Femur (tissue), 1 donor: ENCODE results near the gene OTX1.
"Not testable (repeated sequence)": the region's sequence is repeated elsewhere in the genome, so short reads cannot be mapped to it uniquely, and the experiment has no call there.

ENCODE experiments used
- DNase-seq: peaks from one replicate; pipeline ENCODE4 v3.0.0-alpha.2; 2017

Gene OTX1

DNA sequence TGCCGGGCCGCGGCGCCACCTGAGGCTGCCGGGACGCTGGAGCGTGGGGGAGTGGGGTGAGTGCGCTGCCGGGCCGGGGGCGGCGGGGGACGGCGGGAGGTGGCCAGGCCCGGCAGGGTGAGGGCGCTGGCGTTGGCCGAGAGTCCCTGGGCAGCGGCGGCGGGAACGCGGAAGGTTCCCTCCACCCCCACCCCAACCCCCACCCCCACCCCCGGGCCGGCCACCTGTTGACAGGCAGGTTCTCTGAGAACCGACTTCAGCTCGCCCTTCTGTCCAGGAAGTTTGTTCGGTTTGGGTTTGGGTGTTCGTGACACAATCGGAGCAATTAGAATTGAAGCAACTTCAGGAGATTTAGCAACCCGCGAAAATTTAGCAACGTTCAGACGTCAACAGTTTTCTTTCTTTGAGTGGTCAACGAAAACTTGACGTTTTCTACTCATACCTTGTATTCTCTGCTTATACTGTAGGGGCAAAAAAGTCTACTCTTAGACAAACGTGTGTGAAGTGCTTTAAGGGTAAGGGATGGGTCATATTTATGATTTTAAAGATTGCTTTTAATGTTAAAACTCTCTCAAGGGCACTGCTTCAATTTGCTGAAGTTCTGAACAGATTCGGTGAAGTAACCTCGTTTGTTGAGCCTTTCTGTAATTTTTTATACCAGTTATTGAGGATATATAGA, 9.3 kb downstream of the OTX1 start:
- DNase-seq: peak; percentile 26

DNA sequence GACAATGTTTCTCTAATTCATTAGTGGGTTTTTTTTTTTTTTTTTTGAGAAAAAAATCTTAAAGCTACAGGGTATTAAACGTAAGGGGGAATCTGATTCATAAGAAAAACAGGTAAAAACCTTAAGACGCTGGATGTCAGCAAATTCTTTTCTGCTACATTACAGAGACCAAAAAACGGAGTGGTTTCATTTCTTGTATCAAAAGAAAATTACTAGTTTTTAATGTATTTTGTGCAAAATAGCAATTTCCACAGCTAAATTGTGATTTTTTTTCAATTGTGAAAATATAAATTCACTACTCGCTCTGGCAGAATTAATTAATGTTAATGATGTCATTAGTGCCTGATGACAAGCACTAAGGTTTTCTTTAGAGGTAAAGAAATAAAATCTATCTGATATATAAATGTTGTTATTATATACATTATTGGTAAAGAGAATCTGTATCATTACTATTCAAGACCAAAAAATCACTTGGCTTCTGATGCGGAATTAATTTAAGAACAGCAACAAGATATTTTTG, 9.9 kb downstream of the OTX1 start:
- DNase-seq: no peak

DNA sequence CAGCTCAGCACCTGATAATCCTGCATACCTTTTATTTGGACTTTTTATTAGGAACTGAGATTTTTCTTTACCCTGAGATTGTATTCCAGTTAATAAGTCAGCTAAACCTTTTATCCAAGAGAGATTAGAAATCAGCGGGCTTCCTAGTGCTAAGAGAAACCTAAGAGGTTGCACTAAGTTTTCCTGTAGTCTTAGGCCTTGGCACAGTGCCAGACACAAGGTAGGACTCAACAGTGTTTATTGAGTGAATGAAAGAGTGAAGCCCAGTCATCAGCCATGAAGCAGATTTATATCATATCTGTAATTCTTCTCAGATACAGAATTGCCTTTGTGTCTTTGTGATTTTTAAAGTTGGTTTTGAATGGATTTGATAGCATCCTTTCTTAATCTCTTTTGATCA, 13.6 kb downstream of the OTX1 start:
- no peak for DNase-seq

DNA sequence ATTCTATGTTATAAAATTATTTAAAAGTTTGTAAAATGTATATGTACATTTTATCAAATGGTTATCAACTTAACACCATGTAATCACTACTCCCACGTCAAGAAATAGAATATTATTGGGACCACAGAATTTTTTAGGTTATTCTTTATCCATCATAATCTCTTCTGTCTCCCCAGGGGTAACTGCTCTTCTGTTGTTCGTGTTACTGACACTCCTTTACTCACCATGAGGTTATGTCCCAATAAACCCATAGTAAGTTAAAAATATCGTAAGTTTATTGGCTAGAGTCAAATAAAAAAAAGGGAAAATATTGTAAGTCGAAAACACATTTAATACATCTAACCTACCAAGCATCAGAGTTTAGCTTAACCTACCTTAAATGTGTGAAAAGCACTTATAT, 14.0 kb downstream of the OTX1 start:
- no peak for DNase-seq

DNA sequence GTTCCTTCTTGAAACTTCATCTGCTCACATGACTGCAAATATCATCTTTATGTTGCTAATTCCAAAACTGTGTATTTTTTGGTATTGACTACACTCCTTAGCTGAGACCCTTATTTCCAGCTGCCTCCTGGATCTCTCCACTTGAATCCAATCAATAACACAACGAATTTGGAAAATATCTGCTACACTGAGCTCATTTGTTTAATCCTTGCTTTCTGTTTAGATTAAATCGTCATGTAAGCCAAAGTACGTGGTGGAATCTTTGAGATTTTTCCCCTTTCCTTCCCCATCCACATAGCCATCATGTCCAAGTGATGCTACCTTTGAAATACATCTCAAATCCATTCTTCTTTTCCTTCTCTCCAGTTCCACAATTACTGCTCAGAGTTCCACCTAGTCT, 15.6 kb downstream of the OTX1 start:
- DNase-seq: no peak

DNA sequence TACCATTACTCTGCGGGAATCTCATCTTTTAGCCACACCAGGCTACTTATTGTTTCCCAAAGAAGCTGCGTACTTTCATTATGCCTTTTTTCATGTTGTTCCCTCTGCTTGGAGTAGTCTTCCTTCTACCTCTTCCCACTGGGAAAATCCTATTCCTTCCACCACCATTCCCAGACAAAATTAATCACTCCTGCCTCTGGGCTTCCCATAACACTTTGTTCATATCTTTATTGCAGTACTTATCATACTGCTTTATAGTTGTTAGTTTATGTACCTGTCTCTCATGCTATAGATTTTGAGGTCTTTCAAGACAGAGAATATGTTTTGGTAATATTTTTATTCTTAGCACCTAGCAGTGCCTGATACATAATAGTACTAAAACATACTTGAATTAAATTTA, 16.2 kb downstream of the OTX1 start:
- no peak for DNase-seq

DNA sequence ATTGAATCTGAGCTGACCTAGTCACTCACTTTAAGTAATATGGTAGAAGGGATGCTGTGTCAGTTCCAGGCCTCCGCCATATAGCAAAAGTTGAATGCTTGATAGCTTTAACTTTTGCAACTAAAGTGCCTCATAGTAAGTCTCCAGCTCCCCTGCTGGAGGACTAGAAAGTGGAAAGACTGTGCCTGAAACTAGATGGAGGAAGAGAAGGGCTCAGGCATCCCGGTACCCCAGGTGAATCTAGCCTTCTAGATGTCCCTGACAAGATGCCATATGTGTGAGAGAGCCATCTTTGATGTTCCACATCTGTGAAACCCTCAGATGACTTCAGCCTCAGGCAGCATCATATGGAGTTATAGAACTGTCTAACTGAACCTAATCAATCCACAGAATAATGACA, 21.0 kb downstream of the OTX1 start:
- no peak for DNase-seq

DNA sequence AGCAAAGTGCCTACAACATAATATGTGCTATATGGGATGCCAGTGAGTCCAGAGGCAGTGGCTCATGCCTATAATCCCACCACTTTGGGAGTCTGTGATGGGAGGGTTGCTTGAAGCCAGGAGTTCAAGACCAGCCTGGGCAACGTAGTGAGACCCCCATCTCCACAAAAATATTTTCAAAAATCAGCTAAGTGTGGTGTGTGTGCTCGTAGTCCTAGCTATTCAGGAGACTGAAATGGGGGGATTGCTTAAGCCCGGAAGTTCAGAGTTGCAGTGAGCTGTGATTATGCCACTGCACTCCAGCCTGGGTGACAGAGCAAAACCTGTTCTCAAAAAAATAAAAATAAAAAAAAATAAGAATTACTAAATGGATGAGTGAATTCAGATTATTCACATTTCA, 23.4 kb downstream of the OTX1 start:
- DNase-seq: no peak

DNA sequence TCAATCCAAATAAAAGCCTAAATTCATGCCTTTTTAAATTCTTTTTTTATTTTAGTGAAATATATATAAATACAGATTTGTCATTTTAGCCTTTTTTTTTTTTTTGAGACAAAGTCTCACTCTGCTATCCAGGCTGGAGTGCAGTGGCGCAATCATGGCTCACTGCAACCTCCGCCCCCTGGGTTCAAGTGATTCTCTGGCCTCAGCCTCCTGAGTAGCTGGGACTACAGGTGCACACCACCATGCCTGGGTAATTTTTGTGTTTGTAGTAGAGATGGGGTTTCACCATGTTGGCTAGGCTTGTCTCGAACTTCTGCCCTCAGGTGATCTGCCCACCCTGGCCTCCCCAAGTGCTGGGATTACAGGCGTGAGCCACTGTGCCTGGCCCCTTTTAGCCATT, 23.8 kb downstream of the OTX1 start:
- not testable (repeated sequence) for DNase-seq

DNA sequence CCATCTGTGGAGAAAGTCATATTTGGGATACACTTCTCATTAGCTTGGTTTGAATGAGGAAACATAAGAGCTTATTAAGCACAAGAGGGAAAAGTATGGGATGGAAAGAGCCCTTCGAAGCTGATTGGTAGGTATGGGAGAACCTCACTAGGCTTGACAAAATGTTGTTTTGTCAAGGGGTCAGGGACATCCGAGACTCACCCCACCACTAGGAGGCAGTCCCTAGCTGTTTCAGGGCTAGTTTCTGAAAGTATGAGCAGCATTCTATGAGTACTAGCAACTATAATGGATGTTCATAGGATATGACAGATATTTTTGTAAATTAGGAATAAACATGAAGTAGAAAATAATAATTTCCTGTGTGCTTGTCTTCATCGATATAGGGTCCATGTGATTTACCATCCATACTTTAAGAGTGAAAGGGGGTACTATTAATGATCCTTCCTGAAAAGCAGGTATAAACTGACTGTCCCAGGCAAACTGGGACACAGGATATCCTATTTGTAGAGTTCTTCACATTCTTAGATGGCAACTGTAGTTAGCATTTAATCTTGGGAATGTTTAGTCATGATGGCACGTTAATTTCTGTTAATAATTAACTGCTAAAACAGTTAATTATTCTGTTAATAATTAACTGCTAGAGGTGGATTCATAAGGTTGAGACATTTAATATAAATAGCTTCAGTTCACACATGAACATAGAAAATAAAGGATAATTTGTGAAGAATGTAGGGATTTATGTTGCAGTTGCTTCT, 28.4 kb downstream of the OTX1 start:
- DNase-seq: no peak

DNA sequence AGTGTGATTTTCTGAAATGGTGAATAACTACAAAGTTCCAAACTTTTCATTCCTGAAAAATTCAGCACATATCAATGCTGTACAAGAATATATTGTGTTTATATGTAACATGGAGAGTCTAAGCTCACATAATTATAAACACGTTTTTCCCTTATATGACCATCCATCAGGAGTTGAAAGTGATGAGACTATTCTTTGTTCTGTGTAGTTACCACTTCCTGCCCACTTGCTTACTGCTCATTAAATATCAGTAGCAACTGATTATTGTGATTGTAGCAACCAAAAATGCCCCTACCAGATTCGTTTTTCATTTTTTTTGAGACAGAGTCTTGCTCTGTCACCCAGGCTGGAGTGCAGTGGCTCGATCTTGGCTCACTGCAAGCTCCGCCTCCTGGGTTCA, 30.8 kb downstream of the OTX1 start:
- no peak for DNase-seq

DNA sequence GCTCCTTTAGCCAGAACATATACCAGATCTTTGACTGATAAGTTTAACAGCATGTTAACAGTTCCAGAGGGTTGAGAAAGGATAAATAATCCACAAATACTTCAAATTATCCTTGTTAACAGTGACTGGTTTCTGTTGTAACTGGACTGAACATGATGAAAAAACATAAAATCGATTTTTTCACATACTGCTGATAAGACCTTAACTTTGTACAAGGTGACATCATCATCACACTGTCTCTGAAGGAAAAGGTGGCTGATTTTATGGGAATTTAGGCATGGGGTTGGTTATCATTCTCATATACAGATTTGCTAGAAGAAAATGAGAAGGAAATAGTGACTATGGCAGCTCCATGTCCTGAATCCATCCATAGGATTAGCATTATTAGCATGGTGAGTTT, 36.1 kb downstream of the OTX1 start:
- no peak for DNase-seq

DNA sequence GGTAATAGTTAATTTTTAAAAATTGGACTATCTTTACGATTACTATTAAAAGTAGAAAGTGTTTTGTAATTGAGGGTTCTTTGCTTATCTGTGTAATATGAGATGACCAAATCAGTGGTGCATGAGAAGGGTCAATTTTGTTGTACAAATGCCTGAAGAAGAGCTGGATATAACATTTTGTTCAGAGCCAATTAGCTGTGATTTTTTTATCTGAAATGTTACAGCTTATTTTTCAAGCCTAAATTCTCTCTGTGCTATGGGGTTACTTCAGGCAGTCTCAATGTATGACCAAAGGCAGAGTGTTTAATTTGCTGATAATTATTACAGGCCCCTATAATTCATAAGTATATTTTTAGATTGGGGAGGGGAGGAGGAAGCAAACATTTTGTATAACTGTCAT, 41.8 kb downstream of the OTX1 start:
- no peak for DNase-seq

DNA sequence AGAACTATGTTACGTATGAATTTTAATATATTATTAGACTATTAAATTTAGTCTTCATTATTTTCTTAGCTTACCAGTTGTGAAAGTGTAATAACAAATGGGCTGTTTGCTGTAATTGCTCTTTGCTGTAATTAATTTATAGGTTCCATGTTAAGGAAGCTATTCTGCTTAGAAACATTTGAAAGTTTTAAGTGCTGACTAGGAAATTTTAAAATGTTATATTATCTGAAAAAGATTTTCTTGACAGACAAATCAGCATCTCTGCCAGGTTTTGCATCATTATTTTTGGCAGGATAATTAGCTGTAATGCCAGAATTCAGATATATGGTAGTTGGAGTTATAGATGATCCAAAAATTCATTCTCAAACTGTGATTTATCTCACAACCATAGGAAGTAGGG, 42.2 kb downstream of the OTX1 start:
- DNase-seq: no peak

DNA sequence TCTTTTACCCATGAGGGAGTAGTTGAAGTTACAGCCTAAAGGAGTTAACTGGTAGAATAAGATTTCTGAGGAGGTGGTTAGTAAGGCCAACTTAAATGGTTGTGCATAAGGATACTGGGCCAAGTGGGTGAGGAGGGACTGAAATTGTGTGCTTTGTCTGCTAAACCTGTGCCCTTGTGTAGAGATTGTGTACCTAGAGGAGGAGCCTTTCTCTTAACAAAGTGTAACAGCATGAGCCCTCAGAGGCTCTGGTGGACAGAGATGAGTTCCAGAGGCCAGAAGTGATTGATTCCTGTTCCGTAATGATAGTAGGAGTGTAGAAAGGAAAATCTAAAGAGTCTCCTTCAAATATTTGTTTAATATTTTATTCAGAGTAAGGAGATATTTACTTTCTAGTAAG, 42.9 kb downstream of the OTX1 start:
- DNase-seq: no peak

DNA sequence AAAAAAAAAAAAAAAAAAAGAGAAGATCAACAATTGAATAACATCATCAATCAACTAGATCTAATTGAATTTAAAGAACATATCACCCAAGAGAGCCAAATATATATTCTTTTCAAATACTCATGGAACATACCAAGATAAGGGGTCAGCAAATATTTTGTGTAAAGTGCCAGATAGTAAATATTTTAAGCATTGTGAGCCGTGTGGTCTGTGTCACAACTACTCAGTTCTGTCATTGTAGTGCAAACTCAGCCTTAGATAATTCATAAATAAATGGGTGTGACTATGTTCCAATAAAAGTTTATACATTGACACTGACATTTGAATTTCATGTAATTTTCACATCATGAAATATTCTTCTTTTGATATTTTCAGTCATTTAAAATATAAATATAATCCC, 45.9 kb downstream of the OTX1 start:
- DNase-seq: no peak

DNA sequence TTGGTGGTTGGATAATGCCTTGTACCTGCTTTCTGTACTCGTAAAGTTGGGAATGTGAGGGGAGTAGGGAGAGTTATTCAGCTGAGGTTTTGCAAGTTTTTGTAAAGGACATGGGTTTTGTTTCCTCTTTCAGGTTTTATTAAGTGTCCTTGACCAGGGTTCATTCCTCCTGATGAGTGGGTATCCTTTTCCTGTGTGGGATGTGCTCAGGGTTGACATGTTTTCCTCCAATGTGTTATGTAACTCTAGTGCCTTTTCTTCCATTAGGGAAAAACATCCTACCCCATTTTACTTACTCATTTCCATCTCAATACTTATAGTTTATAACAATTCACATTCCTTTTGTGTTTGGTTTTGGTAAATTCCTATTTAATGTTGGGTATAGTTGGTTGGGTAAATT, 48.4 kb downstream of the OTX1 start:
- no peak for DNase-seq

DNA sequence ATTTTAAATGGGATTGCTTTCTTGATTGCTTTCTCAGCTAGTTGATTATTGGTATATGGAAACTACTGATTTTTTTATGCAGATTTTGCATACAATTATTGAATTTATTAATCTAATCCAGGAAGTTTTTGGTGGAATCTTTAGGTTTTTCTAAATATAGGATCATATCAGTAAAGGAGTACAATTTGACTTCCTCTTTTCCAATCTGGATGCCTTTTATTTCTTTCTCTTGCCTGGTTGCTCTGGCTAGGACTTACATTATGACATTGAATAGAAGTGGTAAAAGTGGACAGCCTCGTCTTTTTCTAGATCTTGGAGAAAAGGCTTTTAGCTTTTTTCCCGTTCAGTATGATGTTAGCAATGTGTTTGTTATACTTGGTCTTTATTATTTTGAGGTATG, 51.3 kb downstream of the OTX1 start:
- DNase-seq: no peak

DNA sequence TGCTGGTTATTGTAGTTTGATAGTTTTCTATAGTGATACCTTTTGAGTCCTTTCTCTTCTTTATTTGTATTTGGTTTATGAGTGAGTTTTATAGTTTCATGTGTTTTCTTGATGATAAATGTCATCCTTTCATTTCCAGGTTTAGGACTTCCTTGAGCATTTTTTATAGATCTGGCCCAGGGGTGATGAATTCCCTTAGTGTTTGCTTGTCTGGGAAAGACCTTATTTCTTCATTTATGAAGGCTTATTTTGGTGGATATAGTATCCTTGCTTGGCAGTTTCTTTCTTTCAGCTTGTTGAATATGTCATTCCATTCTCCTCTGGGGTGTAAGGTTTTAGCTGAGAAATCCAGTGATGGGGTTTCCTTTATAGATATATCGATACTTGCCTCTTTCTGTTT, 53.9 kb downstream of the OTX1 start:
- DNase-seq: no peak
